Peyer's patch (tissue), 4 donors: ENCODE results near the gene PALM2AKAP2.

Experiments used
- CTCF ChIP-seq, 6 experiments: fragments of 450-650 bp in 4 of 6; fragments of 200-600 bp in 2 of 6; sonication (generic) in 1 of 6; IDR thresholded peaks; one replicate each; pipeline ENCODE4 v1.5.1; 2017 to 2019; ENCODE audit warnings: antibody characterized with exemption in 6 of 6, mild to moderate bottlenecking in 3 of 6, moderate library complexity in 1 of 6
- POLR2A ChIP-seq, 2 donors: fragments of 450-650 bp; IDR thresholded peaks; one replicate each; pipeline ENCODE4 v1.5.1; 2017; ENCODE audit warnings: antibody characterized with exemption in 2 of 2, mild to moderate bottlenecking in 2 of 2, moderate library complexity in 2 of 2

GRCh38 chr9:109796078-109796477, 16.1 kb downstream of the PALM2AKAP2 start:
- TF ChIP-seq CTCF (IDR thresholded peaks at IDR 0.05) (no peak), POLR2A (IDR thresholded peaks at IDR 0.05) (no peak)
